ENCODE results near the gene ITFG1.
"Not testable (repeated sequence)": the region's sequence is repeated elsewhere in the genome, so short reads cannot be mapped to it uniquely, and the experiment has no call there.

DNA sequence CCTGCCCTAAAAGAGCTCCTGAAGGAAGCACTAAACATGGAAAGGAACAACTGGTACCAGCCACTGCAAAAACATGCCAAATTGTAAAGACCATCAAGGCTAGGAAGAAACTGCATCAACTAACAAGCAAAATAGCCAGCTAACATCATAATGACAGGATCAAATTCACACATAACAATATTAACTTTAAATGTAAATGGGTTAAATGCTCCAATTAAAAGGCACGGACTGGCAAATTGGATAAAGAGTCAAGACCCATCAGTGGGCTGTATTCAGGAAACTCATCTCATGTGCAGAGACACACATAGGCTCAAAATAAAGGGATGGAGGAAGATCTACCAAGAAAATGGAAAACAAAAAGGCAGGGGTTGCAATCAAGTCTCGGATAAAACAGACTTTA is 136.6 kb downstream of the ITFG1 start:
- TF ChIP-seq, protein P1, sequence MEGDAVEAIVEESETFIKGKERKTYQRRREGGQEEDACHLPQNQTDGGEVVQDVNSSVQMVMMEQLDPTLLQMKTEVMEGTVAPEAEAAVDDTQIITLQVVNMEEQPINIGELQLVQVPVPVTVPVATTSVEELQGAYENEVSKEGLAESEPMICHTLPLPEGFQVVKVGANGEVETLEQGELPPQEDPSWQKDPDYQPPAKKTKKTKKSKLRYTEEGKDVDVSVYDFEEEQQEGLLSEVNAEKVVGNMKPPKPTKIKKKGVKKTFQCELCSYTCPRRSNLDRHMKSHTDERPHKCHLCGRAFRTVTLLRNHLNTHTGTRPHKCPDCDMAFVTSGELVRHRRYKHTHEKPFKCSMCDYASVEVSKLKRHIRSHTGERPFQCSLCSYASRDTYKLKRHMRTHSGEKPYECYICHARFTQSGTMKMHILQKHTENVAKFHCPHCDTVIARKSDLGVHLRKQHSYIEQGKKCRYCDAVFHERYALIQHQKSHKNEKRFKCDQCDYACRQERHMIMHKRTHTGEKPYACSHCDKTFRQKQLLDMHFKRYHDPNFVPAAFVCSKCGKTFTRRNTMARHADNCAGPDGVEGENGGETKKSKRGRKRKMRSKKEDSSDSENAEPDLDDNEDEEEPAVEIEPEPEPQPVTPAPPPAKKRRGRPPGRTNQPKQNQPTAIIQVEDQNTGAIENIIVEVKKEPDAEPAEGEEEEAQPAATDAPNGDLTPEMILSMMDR (IDR thresholded peaks at IDR 0.05) = not testable (repeated sequence)
- not testable (repeated sequence) for TF ChIP-seq POLR2A (IDR thresholded peaks at IDR 0.05)

All from gastroesophageal sphincter (tissue), 3 donors.